LoVo (cell line): ENCODE results near the gene GPR25.

Source experiments
- DNase-seq: peaks from one replicate; pipeline ENCODE4 v3.0.0-alpha.2; 2016; ENCODE audit warnings: low spot score

The GPR25 gene, protein sequence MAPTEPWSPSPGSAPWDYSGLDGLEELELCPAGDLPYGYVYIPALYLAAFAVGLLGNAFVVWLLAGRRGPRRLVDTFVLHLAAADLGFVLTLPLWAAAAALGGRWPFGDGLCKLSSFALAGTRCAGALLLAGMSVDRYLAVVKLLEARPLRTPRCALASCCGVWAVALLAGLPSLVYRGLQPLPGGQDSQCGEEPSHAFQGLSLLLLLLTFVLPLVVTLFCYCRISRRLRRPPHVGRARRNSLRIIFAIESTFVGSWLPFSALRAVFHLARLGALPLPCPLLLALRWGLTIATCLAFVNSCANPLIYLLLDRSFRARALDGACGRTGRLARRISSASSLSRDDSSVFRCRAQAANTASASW

DNA sequence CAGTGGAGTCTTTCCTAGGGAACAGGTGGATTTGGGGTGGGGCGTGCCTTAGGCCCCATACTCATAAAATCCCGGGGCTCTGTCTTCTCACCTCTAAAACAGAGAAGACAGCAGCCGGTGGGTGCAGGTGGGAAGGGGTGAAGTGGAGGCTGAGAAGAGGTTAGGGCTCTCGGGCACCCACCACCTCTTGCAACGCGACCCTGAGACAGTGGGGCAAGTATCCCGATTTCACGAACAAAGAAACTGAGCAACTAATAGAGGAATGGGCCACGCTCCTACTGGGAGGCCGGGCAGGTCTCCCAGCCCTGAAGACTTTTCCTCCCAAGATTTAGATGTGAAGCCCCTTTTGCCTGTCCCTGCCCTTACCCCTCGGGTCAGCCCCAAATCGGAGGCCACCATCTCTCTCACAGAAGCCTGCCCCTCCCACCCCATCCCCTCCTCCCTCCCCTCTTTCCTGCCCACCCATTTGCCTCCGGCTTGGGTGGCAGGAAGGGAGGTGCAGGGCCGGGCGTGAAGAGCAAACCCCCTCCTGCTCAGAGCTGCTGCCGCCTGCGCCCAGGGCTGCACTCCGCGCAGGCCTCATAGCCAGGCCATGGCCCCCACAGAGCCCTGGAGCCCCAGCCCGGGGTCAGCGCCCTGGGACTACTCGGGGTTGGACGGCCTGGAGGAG lies at the start of gene GPR25:
Gene GPR25 (plus strand): TSS at position 536 of the 670 bp plus-strand sequence. CDS start 57 bp downstream, at position 593.
- DNase-seq, result no peak

DNA sequence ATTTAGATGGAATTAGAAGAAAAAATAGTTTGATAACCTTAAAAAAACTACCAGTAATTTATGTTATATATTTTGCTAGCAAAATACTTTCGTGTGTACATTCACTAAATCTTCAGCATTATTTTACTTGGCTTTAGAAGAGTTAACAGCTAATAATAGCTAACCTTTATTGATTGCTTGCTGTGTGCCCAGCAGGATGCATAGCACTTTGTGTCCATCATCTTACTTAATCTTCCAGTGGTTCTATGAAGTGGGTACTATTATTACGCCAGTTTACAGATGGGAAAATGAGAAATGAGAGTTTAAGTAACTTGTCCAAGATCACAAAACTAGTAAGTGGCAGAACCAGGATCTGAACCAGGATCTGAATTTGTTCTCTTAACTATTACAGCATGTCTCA lies 41.7 kb upstream of the GPR25 start:
- no peak for DNase-seq

DNA sequence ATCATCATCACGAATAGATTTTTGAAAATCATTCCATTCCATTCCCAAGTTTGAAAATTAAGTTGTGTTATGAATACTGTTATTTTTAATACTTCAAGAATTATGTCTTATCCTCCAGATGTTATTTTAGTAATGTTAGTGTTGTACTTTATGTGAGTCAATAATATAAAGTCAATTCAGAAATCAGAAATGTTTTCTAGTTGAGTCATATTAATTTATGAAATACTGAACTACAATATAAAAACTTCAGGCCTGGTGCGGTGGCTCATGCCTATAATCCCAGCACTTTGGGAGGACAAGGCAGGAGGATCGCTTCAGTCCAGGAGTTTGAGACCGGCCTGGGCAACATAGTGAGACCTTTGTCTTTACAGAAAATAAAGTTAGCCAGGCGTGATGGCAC lies 38.4 kb upstream of the GPR25 start:
- no peak for DNase-seq

DNA sequence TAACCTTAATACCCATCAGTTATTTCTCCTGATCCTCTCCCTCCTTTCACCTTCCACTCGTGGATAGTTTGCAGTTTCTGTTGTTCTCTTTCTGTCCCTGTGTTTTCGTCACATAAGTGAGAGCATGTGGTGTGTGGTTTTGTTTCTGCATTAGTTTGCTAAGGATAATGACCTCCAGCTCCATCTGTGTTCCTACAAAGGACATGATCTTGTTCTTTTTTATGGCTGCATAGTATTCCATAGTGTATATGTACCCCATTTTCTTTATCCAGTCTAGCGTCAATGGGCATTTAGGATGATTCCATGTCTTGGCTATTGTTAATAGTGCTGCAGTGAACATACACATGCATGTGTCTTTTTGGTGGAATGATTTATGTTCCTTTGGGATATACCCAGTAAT lies 36.6 kb upstream of the GPR25 start:
- DNase-seq, result no peak

DNA sequence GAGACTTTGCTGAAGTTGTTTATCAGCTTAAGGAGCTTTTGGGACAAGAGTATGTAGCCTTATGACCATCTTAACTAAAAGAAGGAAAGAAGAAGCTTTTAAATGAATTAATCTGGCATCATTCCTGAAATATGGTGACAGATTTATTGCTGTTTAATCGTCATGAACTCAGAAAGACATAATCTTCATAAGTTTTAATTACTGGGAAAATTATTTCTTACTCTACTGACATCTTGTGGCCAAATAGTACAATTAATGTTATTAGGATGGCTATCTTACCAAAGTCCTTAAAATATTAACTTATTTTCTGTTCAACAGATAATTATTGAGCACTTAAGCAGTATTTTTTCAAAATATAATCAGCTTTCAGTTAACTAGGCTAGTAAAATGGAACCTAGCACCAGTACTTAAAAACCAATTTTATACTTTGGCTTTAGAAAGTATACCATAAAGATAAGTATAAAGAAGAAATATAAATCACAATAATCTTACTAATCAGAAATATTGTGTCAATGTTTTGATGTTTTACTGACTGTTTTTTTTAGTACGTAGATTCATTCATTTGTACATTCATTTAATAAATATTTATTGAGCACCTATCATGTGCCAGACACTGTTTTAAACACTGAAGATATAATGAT lies 34.7 kb upstream of the GPR25 start:
- peak; percentile 18 for DNase-seq

DNA sequence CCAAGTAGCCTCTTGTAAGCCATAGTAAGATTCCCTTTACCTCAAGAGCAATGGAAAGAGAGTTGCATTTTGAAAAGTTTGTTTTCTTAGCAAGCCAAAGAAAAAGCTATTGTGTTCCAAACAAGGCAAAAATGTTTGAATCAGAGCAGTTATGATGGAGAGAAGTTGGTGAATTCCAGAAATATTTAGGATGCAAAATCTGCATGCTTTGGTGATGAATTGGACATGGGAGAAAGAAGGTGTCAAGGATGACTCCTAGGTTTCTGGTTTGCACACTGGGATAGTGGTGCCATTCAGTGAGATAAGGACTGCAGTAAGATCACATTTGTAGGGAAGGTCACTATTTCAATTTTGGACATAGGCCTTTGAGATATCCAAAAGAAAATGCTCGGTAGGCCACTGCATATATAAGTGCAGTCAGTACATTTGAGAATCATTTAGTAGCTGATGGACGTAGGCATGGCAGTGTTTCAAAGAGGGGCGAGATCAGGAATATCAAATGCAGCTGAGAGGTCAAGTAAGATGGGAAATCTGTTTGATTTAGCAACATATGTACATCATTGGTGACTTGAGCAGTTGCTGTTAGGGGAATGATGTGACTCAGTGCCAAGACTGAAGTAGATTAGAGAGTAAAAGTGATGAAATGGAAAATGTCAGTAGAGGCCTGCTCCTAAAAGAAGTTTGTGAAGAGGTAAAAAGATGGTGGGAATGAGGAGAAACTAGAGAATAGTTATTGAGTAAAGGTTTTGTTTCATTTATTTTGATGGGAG lies 33.9 kb upstream of the GPR25 start:
- no peak for DNase-seq

DNA sequence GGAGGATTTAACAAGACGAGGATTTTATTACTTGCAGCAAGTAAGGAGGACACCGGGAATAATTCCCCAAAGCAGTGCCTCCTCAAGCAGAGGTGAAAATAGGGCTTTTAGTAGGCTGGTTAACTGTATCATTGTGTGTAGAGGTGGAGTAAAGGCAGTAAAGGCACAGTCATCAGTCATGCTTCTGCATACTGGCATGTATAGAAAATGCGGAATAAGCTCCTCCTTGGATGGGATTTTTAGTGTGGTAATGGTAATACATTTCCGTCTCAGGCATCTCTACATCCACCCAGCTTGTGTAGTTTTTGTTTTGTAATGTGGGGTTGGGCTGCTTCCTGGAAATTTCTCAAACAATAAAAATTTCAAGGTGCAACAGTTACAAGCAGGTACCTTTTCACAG lies 27.4 kb upstream of the GPR25 start:
- no peak for DNase-seq

DNA sequence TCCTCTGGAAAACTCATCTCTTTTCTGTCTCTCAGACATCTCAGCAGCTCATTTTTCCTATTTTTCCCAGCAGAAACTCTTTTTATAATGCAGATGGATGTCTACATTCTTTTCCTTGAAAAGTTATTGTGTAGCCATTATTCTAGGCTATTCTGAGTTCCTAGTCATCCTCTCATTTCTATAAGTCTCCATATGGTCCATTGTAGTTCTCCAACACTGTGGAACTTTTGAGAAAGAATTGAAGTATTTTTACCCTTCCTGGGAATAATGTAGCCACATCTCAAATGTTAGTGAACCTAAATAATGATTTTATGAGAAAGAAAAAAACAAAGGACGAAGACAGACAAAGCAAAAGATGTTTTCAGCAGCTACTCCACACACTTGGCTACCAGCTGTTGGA lies 26.4 kb upstream of the GPR25 start:
- no peak for DNase-seq

DNA sequence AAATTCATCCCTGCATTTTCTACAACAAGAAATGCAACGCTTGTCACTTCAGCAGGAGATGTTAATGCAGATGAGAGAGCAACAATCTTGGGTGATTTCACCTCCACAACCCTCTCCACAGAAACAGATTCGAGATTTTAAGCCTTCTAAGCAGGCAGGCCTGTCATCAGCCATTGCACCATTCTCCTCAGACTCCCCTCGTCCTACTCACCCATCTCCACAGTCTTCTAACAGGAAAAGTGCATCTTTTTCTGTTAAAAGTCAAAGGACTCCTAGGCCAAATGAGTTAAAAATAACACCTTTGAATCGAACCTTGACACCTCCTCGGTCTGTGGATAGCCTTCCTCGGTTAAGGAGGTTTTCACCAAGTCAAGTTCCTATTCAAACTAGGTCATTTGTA lies 23.4 kb upstream of the GPR25 start:
- DNase-seq, result no peak

DNA sequence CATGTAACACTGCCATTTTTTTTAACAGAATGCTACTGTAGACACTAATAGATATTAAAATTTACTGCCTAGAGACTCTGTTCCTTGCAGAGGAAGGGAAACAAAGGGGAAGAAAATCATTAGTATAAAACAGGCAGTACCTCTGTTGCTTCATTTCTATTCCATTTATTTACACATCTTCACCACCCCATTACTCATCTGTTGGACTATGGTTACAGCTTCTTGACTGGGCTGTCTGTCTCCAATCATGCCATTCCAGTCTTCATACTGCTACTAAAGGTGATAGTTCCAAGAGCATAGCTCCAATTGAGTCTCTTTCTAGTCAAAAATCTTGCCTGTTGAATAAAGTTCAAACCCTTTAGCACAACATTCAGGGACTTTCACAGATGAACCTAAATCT lies 22.2 kb upstream of the GPR25 start:
- DNase-seq, result no peak

DNA sequence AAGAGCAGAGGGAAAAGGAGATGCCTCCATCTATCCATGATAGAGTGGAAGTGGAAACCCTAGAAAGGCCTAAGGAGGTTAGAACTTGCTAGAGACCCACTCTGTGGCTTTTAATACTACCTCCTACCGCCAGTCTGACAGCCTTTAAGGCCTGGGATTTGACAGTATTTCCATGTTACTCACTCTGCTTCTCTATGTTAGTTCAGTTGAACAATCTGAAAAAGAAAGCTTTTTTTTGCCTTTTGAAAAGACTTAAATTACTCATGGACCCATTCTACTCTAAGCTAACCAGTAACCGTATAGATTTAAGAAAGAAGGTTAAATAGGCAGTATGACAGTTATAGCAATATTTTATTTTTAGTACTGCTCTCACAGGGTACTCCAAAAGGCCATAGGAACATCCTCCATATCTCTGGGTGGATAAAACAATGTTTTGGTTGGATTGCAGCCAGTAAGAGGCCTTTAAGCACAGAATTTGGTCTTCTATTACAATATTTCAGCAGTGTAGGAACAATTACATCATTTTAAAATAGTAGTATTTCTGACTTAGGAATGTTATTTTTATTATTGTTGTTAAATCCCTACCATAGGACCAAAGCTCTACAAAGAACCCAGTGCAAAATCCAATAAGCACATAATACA lies 15.9 kb upstream of the GPR25 start:
- DNase-seq, result no peak

DNA sequence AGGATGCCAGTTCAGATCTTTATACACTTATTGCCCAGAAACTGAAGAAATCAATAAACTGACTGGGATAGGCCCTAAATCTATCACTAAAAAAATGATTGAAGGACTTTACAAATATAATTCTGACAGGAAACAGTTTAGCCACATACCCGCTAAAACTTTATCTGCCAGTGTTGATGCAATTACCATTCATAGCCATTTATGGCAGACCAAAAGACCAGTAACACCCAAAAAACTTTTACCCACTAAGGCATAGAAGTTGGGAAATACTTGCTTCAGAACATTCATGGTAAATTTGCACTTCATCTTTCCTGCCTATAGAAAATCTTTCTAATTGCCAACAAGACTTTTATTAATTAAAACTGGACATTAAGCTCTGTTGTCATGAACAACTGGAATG lies 15.0 kb upstream of the GPR25 start:
- DNase-seq, result no peak

DNA sequence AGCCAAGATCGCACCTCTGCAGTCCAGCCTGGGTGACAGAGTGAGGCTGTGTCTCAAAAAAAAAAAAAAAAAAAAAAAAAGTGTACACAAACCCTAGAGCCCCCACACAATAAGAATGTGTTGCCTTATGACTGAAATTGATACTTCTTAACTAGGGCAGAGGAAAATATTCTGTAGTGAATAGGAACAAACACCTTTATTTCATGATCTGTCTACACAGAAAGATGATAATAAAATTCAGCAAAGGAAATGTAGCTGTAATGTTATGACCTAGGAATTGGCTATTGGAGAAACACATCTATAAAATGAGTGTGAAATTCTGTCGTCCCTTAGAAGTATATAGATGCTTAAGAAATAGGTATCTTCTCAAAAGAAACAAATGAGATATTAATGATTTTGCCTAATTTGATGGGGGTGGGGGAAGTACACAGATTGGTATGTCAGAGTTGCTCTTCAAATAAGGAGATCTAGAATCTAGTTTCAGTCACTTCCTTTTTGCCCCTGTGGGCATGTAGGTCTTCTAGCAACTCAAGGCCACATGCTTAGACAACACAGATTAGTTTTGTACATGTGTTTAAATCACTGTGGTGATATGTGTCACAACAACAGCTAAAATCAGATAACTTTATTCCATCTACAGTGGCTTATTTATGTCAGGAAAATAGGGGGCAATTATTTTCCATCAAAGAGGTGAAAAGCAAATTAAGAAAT lies 10.7 kb upstream of the GPR25 start:
- DNase-seq, result no peak

DNA sequence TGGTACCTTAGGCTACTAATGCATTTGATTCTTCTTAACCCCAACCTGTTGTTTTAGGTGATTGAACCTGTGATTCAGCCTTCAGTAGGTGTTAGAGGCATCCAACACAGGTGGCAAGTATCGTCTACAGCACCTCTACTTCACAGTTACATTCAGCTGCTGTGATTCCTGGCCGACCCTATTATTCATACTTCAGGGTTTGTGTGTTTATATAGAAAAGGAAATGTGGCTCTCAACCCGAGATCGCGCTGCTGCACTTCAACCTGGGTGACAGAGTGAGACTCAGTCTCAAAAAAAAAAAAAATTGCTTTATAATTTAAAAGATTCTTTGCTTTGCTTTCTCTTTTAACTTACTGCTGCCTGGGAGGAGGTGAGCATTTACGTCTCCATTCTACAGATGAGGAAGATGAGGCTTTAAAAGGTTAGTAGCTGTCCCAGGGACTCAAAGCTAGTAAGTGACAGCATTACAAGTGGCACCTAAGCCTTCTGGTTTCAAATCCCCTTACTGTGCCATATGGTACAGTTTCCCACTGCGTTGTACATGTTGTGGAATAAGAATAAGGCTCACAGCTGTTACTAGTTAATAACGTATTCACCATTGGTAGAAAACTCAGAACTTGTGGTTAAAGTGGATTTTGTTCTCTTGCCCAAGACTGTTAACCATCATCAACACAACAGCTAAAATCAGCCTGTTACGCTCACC lies 9.9 kb upstream of the GPR25 start:
- DNase-seq, result no peak

DNA sequence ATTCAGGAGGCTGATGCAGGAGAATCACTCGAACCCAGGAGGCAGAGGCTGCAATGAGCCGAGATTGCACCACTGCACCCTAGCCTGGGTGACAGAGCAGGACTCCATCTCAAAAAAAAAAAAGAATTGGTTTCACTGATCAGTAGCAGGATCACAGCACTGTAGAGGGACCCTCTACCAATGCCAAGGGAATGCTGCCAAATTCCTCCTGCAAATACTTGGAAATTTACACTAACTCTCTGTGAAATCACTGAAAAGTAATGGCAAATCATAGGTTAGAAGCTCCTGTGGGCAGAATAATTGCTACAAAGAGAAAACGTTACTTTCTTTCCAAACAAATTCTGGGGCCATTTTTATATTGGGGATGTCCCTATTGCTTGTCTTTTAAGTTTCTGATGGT lies 6.7 kb upstream of the GPR25 start:
- DNase-seq, result no peak

DNA sequence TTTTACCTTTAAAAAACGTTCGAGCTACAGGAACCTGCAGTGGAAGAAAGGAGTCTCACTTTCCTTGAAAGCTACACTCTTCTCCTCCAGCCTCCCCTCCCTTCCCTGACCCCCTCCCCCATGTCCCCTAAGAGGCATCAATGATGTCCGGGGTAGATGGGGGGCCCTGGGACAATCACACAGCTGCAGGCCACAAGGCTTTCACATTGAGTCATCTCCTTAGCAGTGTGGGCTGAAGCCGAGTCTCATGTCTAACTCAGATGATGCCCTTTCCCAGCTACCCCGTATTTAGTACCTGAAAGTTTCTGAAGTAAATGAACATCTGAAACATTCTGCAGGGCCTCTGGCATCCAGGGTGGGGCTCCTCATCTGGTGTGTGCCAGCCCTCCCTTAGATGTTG lies 6.3 kb upstream of the GPR25 start:
- no peak for DNase-seq

DNA sequence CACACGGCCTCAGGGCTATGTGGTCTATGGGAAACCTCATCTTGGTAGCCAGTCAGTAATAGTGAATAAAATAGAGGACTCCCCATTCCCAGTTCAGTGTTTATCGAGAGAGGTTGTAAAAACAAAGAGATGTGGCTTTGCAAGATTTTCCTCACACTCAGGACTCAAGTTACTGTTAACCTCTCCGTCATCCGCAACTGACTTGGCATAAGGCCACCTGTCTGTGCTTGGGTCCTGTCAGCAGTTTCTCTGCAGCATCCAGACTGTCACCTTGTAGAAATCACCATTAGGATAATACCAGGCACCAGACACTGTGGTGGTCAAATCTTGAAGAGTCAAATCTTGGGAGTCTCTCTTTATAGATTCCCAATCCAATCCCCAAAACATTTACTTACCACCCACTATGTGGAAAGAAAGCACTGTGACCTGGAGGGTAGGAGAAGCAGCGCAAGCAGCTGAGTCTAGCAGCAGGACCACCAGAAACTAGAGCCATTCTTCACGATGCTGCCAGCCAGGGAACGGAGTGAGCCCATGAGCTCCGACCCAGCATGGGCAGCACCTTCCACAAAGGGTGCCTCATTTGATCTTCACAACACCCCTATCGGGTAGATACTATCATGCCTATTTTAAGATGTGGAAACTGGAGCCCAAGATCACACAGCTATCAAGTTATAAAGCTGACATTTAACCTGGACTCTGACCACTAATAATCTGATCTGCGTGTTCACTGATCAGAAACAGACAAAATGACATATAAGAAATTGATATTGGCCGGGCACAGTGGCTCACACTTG lies 5.6 kb upstream of the GPR25 start:
- no peak for DNase-seq

DNA sequence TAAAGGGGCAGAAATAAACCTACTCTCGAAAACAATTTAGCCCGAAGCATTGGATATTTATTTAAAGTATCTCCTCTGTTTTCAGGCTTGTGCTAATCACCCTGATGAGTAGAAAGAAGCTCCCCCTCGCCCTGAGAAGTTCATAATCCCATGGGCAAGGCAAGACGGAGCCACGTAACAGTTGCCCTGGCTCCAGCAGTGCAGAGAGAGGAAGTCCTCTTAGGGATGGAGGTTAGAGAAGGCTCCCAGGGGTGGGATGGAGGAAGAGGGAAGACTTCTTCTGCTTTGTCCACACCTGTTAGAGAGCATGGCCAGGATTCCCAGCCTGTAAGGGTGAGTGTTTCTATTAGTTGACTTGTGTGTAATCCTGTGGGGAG lies 3.4 kb upstream of the GPR25 start:
- no peak for DNase-seq

DNA sequence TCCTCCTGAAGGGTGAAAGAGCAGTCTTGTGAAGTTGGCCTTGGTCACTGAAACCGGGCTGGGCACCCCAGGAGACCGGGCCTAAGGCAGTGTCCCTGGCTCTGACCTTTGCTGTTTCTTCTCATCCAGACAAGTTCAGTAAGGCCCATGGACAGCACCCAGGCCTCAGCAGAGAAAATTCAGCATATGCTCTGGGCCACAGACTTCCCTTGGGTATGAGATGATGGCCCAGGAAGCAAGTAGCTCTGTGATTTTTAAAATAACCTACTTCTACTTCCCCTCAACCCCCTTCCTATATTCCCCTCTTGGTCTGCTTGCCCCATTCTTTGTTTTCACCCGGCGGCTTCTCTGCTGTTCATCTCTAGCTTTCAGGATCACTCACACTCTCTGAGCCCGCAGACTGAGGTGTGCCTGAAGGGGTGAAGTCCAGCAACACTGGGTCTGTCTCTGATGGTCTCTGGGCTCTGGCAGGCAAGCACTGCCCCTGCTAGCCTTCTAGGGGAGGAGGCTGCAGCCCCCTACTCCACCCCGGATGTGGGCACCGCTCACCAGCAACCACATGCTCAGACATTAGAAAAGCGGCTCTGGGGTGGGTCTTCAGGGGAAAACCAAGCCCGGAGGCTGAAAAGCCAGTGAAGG lies 2.9 kb upstream of the GPR25 start:
- no peak for DNase-seq
